Measurements from ENCODE around the gene RPL22.

DNA sequence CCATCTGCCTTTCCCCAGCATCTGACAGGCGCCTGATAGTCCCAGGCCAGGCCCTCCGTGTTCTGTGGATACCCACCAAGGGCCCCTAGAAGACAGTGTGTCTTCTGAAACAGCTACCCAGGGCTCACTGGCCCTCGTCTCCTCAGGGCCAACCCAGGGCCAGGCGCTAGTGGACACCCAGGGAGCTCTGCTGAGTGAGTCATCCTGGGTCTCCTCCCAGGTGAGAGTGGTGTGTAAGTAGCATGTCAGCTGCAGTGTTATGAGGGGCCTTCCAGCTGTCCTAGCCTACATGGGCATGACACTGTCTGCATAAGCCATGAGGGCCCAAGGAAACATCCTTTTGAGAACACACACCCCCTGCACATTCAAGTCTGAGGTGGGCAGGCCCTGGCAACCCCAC lies 56.0 kb downstream of the RPL22 start:
- TF ChIP-seq CTCF (IDR thresholded peaks at IDR 0.05): no peak
- TF ChIP-seq POLR2AphosphoS5 (IDR thresholded peaks at IDR 0.05; ENCODE audit: low read depth, low read length): no peak

All from Panc1 (cell line).